ENCODE data around the gene PARP2. TPM values are rescaled to one million over a fixed set of nuclear protein-coding genes. Genes with fewer than 3 reads are reported as not detected.
"Not testable (repeated sequence)": the region's sequence is repeated elsewhere in the genome, so short reads cannot be mapped to it uniquely, and the experiment has no call there.

PARP2 gene
- total RNA-seq, 2 donors from 2014 or later = 6.5 to 8.9 TPM

DNA sequence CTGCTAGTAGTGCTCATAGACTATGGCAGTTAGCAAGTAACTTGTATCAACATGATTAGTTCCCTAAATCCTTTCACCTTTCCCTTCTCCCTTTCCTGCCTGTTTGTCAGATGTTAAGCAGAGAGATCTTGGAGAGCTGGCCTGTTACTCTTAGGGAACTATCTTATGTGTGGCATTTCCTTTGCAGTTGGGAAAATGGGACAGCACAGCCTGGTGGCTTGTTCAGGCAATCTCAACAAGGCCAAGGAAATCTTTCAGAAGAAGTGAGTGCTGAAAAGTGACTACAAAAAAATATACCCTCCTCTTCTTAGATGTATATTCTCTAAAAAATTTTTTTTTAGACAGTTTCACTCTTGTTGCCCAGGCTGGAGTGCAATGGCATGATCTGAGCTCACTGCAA is 7.4 kb downstream of the PARP2 start:
- Histone ChIP-seq H3K36me3 (peaks cover 69% of the 10 kb centered on the region), H3K27me3 (no peaks in the 10 kb centered on the region), H3K4me1 (no peaks in the 10 kb centered on the region), H3K27ac (no peak overlapping the region), H3K4me3 (no peak overlapping the region), H3K9me3 (no peaks in the 10 kb centered on the region)
- no peak for DNase-seq (ENCODE audit: low spot score)
- TF ChIP-seq, protein P1, sequence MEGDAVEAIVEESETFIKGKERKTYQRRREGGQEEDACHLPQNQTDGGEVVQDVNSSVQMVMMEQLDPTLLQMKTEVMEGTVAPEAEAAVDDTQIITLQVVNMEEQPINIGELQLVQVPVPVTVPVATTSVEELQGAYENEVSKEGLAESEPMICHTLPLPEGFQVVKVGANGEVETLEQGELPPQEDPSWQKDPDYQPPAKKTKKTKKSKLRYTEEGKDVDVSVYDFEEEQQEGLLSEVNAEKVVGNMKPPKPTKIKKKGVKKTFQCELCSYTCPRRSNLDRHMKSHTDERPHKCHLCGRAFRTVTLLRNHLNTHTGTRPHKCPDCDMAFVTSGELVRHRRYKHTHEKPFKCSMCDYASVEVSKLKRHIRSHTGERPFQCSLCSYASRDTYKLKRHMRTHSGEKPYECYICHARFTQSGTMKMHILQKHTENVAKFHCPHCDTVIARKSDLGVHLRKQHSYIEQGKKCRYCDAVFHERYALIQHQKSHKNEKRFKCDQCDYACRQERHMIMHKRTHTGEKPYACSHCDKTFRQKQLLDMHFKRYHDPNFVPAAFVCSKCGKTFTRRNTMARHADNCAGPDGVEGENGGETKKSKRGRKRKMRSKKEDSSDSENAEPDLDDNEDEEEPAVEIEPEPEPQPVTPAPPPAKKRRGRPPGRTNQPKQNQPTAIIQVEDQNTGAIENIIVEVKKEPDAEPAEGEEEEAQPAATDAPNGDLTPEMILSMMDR (IDR thresholded peaks at IDR 0.05) = no peak

DNA sequence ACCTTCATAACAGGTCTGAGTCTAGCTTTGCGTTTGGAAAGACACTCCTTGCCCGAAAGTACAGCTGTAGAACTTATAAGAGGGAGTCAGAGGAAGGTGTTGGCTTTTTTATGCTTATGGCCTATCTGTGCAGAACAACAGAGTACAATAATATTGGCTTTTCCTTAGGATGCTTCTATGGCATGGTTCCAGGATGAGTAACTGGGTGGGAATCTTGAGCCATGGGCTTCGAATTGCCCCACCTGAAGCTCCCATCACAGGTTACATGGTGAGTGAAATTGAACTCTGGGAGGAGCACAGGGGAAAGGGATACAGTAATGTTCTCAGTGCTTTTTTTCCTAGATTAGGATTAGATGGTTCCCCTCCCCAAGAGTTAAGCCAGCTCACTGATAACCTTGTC is 13.0 kb downstream of the PARP2 start:
- Histone ChIP-seq H3K36me3 (peaks cover 63% of the 10 kb centered on the region), H3K27me3 (no peaks in the 10 kb centered on the region), H3K4me3 (no peak overlapping the region), H3K9me3 (no peaks in the 10 kb centered on the region), H3K4me1 (no peaks in the 10 kb centered on the region), H3K27ac (no peak overlapping the region)
- TF ChIP-seq, protein P1 (IDR thresholded peaks at IDR 0.05) = no peak
- no peak for DNase-seq (ENCODE audit: low spot score)

DNA sequence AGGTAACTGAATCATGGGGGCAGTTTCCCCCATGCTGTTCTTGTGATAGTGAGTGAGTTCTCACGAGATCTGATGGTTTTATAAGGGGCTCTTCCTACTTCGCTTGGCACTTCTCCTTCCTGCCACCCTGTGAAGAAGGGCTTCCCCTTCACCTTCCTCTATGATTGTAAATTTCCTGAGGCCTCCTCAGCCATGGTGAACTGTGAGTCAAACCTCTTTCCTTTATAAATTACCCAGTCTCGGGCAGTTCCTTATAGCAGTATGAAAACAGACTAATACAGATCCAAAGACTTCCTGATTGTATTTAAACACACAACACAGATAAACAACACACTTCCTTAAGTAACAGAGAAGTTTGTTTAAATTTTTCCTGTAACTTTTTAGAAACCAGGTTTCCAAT is 15.0 kb downstream of the PARP2 start:
- not testable (repeated sequence) for H3K4me3 ChIP-seq; H3K27ac ChIP-seq; H3K27me3 ChIP-seq; DNase-seq (ENCODE audit: low spot score); H3K4me1 ChIP-seq; H3K9me3 ChIP-seq
- peaks cover 46% of the 10 kb centered on the region for H3K36me3 ChIP-seq

DNA sequence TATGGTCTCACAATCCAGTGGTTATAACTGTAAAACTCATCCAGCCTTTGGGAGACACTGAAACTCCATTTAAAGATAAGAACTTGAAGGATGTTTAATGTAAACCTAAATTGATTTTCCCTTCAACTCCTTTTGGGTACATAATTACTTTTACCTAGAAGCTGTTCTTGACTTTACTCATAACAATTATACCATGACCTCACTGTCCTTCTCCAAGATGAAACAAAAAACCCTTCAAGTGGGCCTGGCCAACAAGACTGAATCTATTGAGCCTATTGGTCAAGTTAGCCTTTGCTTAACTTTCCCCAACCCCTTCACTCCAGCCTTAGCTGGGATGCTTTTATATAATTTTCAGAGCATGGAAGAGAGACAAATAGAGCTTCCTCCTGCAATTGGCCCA is 22.5 kb downstream of the PARP2 start:
- H3K27me3 ChIP-seq = no peaks in the 10 kb centered on the region
- TF ChIP-seq, protein P1 (IDR thresholded peaks at IDR 0.05) = no peak
- no peaks in the 10 kb centered on the region for H3K9me3 ChIP-seq
- H3K4me3 ChIP-seq = no peak overlapping the region
- H3K4me1 ChIP-seq = no peaks in the 10 kb centered on the region
- H3K27ac ChIP-seq = no peak overlapping the region
- DNase-seq (ENCODE audit: low spot score) = no peak
- peaks cover 54% of the 10 kb centered on the region for H3K36me3 ChIP-seq

DNA sequence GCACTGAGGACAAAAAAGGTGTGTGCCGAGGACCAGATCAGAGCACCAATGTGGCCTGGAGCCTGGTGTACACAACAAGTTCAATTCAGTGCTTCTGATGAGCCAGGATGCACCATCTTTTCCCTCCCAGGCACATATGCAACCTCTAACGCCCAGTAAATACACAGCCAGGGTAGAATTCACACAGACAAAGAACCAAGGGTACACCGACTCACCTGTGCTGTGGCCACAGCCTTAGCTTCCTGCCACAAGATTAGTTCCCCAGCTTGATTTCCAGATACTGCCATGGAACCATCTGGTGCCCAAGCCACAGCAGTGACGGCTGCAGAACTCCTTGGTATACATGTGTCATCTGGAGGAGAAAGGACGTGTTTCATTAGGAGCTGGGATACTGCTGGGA is 29.4 kb downstream of the PARP2 start:
- TF ChIP-seq, protein P1 (IDR thresholded peaks at IDR 0.05) = no peak
- no peaks in the 10 kb centered on the region for H3K27me3 ChIP-seq
- H3K36me3 ChIP-seq = peaks cover 95% of the 10 kb centered on the region
- no peak for DNase-seq (ENCODE audit: low spot score)
- no peaks in the 10 kb centered on the region for H3K9me3 ChIP-seq
- no peaks in the 10 kb centered on the region for H3K4me1 ChIP-seq
- H3K27ac ChIP-seq = no peak overlapping the region
- no peak overlapping the region for H3K4me3 ChIP-seq

DNA sequence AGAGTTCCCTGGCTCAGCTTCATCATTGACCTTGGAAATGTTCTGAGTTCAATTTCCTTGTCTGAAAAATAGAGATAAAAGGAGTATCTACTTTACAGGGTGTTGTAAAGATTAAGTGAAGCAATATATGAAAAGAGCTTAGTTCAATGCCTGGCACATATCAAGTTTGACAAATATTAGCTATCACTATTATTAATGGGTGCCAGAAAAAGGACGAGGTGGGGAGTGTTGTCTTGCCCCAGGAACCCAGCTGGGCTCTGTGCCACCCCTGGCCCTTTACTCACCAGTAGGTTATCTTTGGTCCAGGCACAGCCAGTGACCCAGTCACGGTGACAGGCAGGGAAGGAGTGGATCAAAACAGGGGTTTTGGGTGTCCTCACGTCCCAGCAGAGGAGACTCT is 32.0 kb downstream of the PARP2 start:
- H3K36me3 ChIP-seq = peaks cover 96% of the 10 kb centered on the region

More for the DNA sequence above, 32.0 kb downstream of the PARP2 start:
- H3K4me3 ChIP-seq = no peak overlapping the region
- DNase-seq (ENCODE audit: low spot score) = no peak
- H3K9me3 ChIP-seq = no peaks in the 10 kb centered on the region
- TF ChIP-seq, protein P1 (IDR thresholded peaks at IDR 0.05) = no peak
- H3K4me1 ChIP-seq = no peaks in the 10 kb centered on the region
- H3K27ac ChIP-seq = no peak overlapping the region
- no peaks in the 10 kb centered on the region for H3K27me3 ChIP-seq
